D721Med (cell line): ENCODE measurements around the gene ORC1.

ENCODE experiments used
- DNase-seq: peaks from one replicate; pipeline ENCODE4 v3.0.0; 2011; ENCODE audit warnings: low spot score; ENCODE audit not compliant: insufficient read length
- FAIRE-seq: peaks from 2 replicates; lab custom pipeline; 2011; peaks lifted over from hg19 to GRCh38; lab: Jason Lieb, UNC
- CTCF ChIP-seq: IDR thresholded peaks from 2 replicates; pipeline ENCODE4 v1.5.1; 2012; ENCODE audit warnings: mild to moderate bottlenecking, control low read depth; ENCODE audit not compliant: insufficient read depth; ENCODE audit errors: missing control alignments

Gene ORC1

DNA sequence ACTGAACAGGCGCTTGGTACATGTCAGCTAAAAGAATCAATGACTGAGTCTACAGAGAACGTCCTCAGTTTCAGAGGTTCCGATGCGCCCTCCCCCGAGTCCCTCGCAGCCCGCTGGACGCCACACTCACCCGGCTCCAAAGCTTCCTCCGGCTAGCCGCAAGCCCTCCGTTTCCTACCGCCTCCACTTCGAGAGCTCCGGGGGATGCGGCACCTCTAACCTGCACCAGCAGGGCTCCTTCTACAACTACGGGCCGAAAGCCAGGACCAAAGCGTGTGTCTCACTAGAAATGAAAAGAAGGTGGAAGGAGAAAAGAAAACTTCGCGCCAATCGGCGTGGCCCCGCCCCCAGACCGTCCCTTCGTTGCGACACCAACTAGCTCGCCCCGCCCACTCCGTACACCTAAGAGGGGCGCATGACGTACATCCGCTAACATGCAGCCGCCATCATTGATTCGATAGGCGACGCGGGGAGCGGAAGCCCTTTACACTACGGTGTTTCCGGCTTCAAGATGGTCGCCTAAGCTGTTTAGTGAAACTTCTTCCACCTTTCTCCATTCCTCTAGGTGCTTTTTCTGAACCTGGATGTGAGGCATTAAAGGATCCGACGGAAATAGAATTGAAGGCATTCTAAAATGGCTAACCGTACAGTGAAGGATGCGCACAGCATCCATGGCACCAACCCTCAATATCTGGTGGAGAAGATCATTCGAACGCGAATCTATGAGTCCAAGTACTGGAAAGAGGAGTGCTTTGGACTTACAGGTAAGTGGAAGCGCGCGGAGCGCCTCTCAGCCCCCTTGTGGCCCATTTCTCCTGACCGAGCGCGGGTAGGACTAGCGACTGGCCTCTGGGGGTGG lies at the start of gene ORC1, which contains the start of gene PRPF38A:
Gene ORC1, minus strand, starts transcription at position 308 of the 859 bp plus-strand sequence. CDS start 2,200 bp downstream, outside the sequence.
Gene PRPF38A, plus strand, starts transcription at position 487 of the 859 bp plus-strand sequence. Its CDS starts 148 bp downstream, at position 635.
- peak; percentile 90 for DNase-seq
- TF ChIP-seq CTCF = no peak
- no peak for FAIRE-seq

GRCh38 chr1:52444463-52444862 lies 40.2 kb upstream of the ORC1 start:
- FAIRE-seq (no peak), DNase-seq (no peak)
- no peak for TF ChIP-seq CTCF

- TF ChIP-seq CTCF = no peak
- DNase-seq (no peak), FAIRE-seq (no peak)
Observed at GRCh38 chr1:52439976-52440375, 35.8 kb upstream of the ORC1 start.

DNA sequence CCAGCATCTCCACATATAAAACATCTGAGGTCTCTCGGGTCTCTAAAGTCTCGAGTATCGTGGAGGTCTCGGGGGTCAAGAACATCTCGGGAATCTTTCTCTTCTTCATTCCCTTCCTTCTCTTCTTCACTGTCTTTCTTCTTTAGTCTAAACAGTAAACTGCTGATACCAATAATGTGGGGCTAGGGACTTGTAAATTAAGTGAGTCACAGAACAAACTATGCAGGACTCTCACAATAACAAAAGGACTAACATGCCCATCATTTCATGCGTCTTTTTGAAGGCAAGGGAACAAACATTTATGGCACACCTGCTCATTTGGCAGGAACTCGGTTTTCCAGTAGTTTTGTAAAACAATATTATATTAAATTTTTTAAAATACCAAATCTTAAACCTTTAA lies 32.6 kb upstream of the ORC1 start:
- DNase-seq (no peak), FAIRE-seq (no peak)
- no peak for TF ChIP-seq CTCF

DNA sequence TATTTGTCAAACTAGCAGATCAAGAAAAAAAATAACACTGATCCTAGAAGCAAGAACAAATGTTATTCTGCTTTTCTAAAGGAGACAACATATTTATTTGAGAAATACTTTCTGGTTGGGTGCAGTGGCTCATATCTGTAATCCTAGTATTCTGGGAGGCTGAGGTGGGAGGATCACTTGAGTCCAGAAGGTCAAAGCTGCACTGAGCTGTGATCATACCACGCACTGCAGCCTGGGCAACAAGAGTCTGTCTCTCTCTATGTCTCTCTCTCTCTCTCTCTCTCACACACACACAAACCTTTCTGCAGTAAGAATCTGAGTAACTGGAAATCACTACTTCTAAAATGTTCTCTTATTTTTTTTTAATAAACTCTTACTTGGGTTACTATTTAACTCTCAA lies 31.4 kb upstream of the ORC1 start:
- no peak for TF ChIP-seq CTCF
- FAIRE-seq (no peak), DNase-seq (no peak)

- FAIRE-seq = no peak
- TF ChIP-seq CTCF = no peak
- no peak for DNase-seq
Observed at GRCh38 chr1:52435211-52435610, 31.0 kb upstream of the ORC1 start.

DNA sequence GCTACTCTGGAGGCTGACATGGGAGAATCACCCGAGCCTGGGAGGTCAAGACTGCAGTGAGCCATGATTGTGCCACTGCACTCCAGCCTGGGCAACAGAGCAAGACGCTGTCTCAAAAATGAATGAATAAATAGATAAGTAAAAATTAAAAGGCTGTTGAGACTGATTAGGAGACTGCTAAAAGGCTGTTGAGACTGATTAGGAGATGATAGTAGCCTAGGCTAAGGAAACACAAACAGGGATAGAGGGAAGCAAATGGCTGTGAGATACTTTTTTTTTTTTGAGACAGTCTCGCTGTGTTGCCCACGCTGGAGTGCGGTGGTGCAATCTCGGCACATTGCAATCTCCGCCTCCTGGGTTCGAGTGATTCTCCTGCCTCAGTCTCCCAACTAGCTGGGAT lies 28.6 kb upstream of the ORC1 start:
- FAIRE-seq (no peak), DNase-seq (no peak)
- TF ChIP-seq CTCF = no peak
